LNCAP (cell line): ENCODE data around the gene OSBPL2.

ENCODE experiments used
- CTCF ChIP-seq: fragments of 450-650 bp; IDR thresholded peaks from 2 replicates; pipeline ENCODE4 v1.5.1; 2017; ENCODE audit warnings: mild to moderate bottlenecking

The OSBPL2 gene

GRCh38 chr20:62214067-62214466 lies 24.3 kb upstream of the OSBPL2 start:
- TF ChIP-seq CTCF: no peak

- no peak for TF ChIP-seq CTCF
Measured at GRCh38 chr20:62215020-62215990, 23.0 kb upstream of the OSBPL2 start.

GRCh38 chr20:62215991-62216635 lies 22.2 kb upstream of the OSBPL2 start:
- TF ChIP-seq CTCF: no peak

- no peak for TF ChIP-seq CTCF
Measured at GRCh38 chr20:62216636-62217566, 21.4 kb upstream of the OSBPL2 start.

- TF ChIP-seq CTCF: no peak
Measured at GRCh38 chr20:62217913-62218773, 20.2 kb upstream of the OSBPL2 start.

- no peak for TF ChIP-seq CTCF
Measured at GRCh38 chr20:62219101-62219991, 19.0 kb upstream of the OSBPL2 start.
